Endothelial cell of umbilical vein (primary cell): Measurements from ENCODE around the gene SCGB1D1. TPM values are rescaled to one million over a fixed set of nuclear protein-coding genes. Genes with fewer than 3 reads are reported as not detected.

Experiments used
- BruUV-seq: library from RNA; stranded (reverse); fragments of 400-500 nt; replicated peaks from 2 replicates; lab custom pipeline; 2021; lab: Mats Ljungman, UMichigan
- CTCF ChIA-PET: fragments of 300-600, 350-600 bp; sonication (Branson Sonifier 250); formaldehyde crosslinking; loops from one replicate; lab custom pipeline; 2021; ENCODE audit warnings: antibody characterized with exemption, inconsistent platforms; lab: Charles Lee
- POLR2A ChIA-PET: fragments of 300-600, 350-600 bp; sonication (Branson Sonifier 250); formaldehyde crosslinking; loops from one replicate; lab custom pipeline; 2021; ENCODE audit warnings: antibody characterized with exemption, inconsistent platforms; lab: Charles Lee
- DNase-seq: peaks from one replicate; pipeline ENCODE4 v3.0.0-alpha.2; 2011; ENCODE audit warnings: low read depth, low spot score
- FAIRE-seq: peaks from 2 replicates; lab custom pipeline; 2011; peaks lifted over from hg19 to GRCh38; lab: Jason Lieb, UNC
- H2AFZ ChIP-seq: 2 replicates; pipeline ENCODE4 v1.6.0; 2012; ENCODE audit warnings: low read depth, low read length, control low read depth, inconsistent platforms
- H3K27ac ChIP-seq: 2 replicates; pipeline ENCODE4 v1.5.1; 2011; ENCODE audit warnings: low read depth, mild to moderate bottlenecking, control low read depth, low read length, moderate library complexity; ENCODE audit not compliant: insufficient read depth
- H3K27me3 ChIP-seq, 2 experiments: 2 replicates each; pipeline versions ENCODE4 v1.6.0 to v1.6.1; 2011; ENCODE audit warnings: low read length in 2 of 2, mixed read lengths in 1 of 2; ENCODE audit not compliant: control insufficient read depth in 2 of 2, insufficient read depth in 2 of 2
- H3K36me3 ChIP-seq, 2 experiments: 2 replicates in 1 of 2; 3 replicates in 1 of 2; pipeline ENCODE4 v1.5.1; 2011; ENCODE audit warnings: low read length in 2 of 2, mild to moderate bottlenecking in 1 of 2, moderate library complexity in 1 of 2; ENCODE audit not compliant: control insufficient read depth in 2 of 2, insufficient read depth in 2 of 2; ENCODE audit errors: extremely low read depth in 1 of 2
- H3K4me1 ChIP-seq: 3 replicates; pipeline ENCODE4 v1.5.1; 2011; ENCODE audit warnings: mild to moderate bottlenecking, low read length; ENCODE audit not compliant: control insufficient read depth, insufficient read depth; ENCODE audit errors: extremely low read depth
- H3K4me2 ChIP-seq: 2 replicates; pipeline ENCODE4 v1.6.1; 2011; ENCODE audit warnings: low read length, control low read depth, mixed read lengths; ENCODE audit not compliant: insufficient read depth
- H3K4me3 ChIP-seq, 3 experiments: fragments of 200-600 bp in 1 of 3; sonication (generic), shearing (Covaris generic) in 1 of 3; replicated peaks in 1 of 3; 2 replicates each; pipeline ENCODE4 v1.5.1; 2011 to 2016; ENCODE audit warnings: control low read depth in 3 of 3, low read length in 3 of 3, mild to moderate bottlenecking in 2 of 3, inconsistent platforms in 1 of 3, low read depth in 1 of 3, moderate library complexity in 1 of 3; ENCODE audit not compliant: insufficient read depth in 1 of 3
- H3K79me2 ChIP-seq: 2 replicates; pipeline ENCODE4 v1.6.0; 2012; ENCODE audit warnings: low read length, inconsistent platforms; ENCODE audit not compliant: control insufficient read depth, insufficient read depth
- H3K9ac ChIP-seq: replicated peaks from 2 replicates; pipeline ENCODE3; 2011; ENCODE audit warnings: low read length, control low read depth; ENCODE audit not compliant: insufficient read depth; ENCODE audit errors: extremely low read depth
- H3K9me1 ChIP-seq: replicated peaks from 3 replicates; pipeline ENCODE4 v1.6.0; 2011; ENCODE audit warnings: mild to moderate bottlenecking, low read length; ENCODE audit not compliant: control insufficient read depth, insufficient read depth; ENCODE audit errors: extremely low read depth
- H3K9me3 ChIP-seq: replicated peaks from 2 replicates; pipeline ENCODE4 v1.5.1; 2012; ENCODE audit warnings: low read length, inconsistent platforms; ENCODE audit not compliant: control insufficient read depth, insufficient read depth
- H4K20me1 ChIP-seq: replicated peaks from 2 replicates; pipeline ENCODE3; 2011; ENCODE audit warnings: mild to moderate bottlenecking, low read length; ENCODE audit not compliant: control insufficient read depth, insufficient read depth; ENCODE audit errors: extremely low read depth
- EZH2 ChIP-seq: IDR thresholded peaks from 2 replicates; pipeline ENCODE4 v1.6.1; 2012; ENCODE audit warnings: borderline replicate concordance, low read depth, mild to moderate bottlenecking, moderate library complexity, low read length, inconsistent platforms; ENCODE audit not compliant: severe bottlenecking
- FOS ChIP-seq: IDR thresholded peaks from 2 replicates; pipeline ENCODE4 v1.6.1; 2011; ENCODE audit warnings: mild to moderate bottlenecking, low read length, moderate library complexity, borderline replicate concordance; ENCODE audit not compliant: insufficient read depth
- GATA2 ChIP-seq: IDR thresholded peaks from 2 replicates; pipeline ENCODE4 v1.7.0; 2011; ENCODE audit warnings: low read depth, mild to moderate bottlenecking, moderate library complexity, mixed read lengths, low read length; ENCODE audit not compliant: insufficient read length, insufficient read depth
- JUN ChIP-seq: IDR thresholded peaks from 2 replicates; pipeline ENCODE4 v1.6.1; 2011; ENCODE audit warnings: borderline replicate concordance, low read depth; ENCODE audit not compliant: insufficient read length, insufficient read depth
- MYC ChIP-seq: IDR thresholded peaks from one replicate; pipeline ENCODE4 v1.6.1; 2011; ENCODE audit warnings: mild to moderate bottlenecking, low read depth, low read length
- POLR2A ChIP-seq: IDR thresholded peaks from 2 replicates; pipeline ENCODE4 v1.6.1; 2012; ENCODE audit warnings: low read depth, mild to moderate bottlenecking, control low read depth, low read length
- POLR2AphosphoS5 ChIP-seq: IDR thresholded peaks from 2 replicates; pipeline ENCODE4 v1.6.1; 2012; ENCODE audit warnings: low read depth, mild to moderate bottlenecking, control low read depth, low read length, moderate library complexity; ENCODE audit not compliant: insufficient read depth
- dilution Hi-C: fragments of 300-500 bp; cut with MboI; formaldehyde crosslinking; loops from one replicate; pipeline ENCODE4 v1.15.0; 2019; ENCODE audit warnings: low sequenced_read_pairs; ENCODE audit not compliant: extremely low pct_ligation_motif_present
- intact Hi-C: fragments of 100-400 bp; cut with micrococcal nuclease; formaldehyde crosslinking; loops from one replicate; pipeline ENCODE4 v1.10.0; 2022
- polyA plus RNA-seq, 4 experiments: library from polyadenylated mRNA; depleted of rRNA in 3 of 4; stranded (reverse) in 3 of 4; unstranded in 1 of 4; fragments of >200 nt; gene quantifications; 2 replicates each; pipeline versions ENCODE4 v1.2.1 to v1.2.3, GENCODE V29; 2011 to 2012; ENCODE audit warnings: missing spikeins in 1 of 4
- total RNA-seq: library from RNA; stranded (reverse); gene quantifications from 2 replicates; pipeline ENCODE4 v1.2.3, GENCODE V29; 2021
- TF ChIP-seq, protein P1 (sequence below), 2 donors: IDR thresholded peaks; 1 replicate in 1 of 2; 2 replicates in 1 of 2; pipeline ENCODE4 v1.5.1; 2011; ENCODE audit warnings: low read length in 2 of 2, mild to moderate bottlenecking in 2 of 2, moderate library complexity in 2 of 2, control low read depth in 1 of 2, inconsistent platforms in 1 of 2, low read depth in 1 of 2; ENCODE audit not compliant: insufficient read depth in 1 of 2; ENCODE audit errors: extremely low read depth in 1 of 2
- TF ChIP-seq, protein P2 (sequence below): IDR thresholded peaks from 2 replicates; pipeline ENCODE4 v1.6.1; 2011; ENCODE audit not compliant: insufficient read depth, insufficient read length

SCGB1D1 gene
- total and polyA plus RNA-seq, 2 donors (not counting 3 experiments of a cell fraction or from before 2014, with no cell fraction given): not detected

DNA sequence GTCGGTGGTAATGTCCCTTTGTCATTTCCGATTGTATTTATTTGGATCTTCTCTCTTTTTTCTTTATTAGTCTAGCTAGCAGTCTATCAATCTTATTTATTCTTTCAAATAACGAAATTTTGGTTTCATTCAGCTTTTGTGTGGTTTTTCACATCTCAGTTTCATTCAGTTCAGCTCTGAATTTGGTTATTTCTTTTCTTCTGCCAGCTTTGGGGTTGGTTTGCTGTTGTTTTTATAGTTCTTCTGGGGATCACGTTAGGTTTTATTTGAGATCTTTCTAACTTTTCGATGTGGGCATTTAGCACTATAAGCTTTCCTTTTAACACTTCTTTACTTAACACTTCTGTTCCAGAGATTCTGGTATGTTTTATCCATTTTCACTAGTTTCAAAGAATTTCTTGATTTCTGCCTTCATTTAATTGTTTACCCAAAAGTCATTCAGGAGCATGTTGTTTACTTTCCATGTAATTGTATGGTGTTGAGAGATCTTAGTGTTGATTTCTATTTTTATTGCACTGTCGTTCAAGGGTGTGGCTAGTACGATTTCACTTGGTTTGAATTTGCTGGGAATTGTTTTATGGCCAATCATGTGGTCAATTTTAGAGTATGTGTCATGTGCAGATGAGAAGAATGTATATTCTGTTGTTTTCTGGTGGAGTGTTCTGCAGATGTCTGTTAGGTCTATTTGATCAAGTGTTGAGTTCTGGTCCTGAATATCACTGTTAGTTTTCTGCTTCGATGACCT lies 7.7 kb upstream of the SCGB1D1 start:
- FAIRE-seq: no peak
- H3K36me3 ChIP-seq: no peaks in the 10 kb centered on the region
- H3K9me3 ChIP-seq: no peaks in the 10 kb centered on the region
- H3K4me3 ChIP-seq: no peak overlapping the region
- H4K20me1 ChIP-seq: no peaks in the 10 kb centered on the region
- dilution Hi-C loops: no loop called here
- H3K27me3 ChIP-seq: peaks cover 19 to 21% of the 10 kb centered on the region in 2 experiments
- ChIA-PET POLR2A (no interaction called here), CTCF (no interaction called here)
- BruUV-seq: no TSS peak
- H3K9ac ChIP-seq: no peak overlapping the region
- TF ChIP-seq, protein P1, sequence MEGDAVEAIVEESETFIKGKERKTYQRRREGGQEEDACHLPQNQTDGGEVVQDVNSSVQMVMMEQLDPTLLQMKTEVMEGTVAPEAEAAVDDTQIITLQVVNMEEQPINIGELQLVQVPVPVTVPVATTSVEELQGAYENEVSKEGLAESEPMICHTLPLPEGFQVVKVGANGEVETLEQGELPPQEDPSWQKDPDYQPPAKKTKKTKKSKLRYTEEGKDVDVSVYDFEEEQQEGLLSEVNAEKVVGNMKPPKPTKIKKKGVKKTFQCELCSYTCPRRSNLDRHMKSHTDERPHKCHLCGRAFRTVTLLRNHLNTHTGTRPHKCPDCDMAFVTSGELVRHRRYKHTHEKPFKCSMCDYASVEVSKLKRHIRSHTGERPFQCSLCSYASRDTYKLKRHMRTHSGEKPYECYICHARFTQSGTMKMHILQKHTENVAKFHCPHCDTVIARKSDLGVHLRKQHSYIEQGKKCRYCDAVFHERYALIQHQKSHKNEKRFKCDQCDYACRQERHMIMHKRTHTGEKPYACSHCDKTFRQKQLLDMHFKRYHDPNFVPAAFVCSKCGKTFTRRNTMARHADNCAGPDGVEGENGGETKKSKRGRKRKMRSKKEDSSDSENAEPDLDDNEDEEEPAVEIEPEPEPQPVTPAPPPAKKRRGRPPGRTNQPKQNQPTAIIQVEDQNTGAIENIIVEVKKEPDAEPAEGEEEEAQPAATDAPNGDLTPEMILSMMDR (IDR thresholded peaks at IDR 0.05; ENCODE audit: extremely low read depth in 1 of 2, insufficient read depth in 1 of 2, low read depth in 1 of 2, low read length in 2 of 2): no peak
- TF ChIP-seq FOS (no peak), POLR2A (no peak), EZH2 (no peak), JUN (no peak), MYC (no peak), GATA2 (no peak), POLR2AphosphoS5 (no peak)
- TF ChIP-seq, protein P2, sequence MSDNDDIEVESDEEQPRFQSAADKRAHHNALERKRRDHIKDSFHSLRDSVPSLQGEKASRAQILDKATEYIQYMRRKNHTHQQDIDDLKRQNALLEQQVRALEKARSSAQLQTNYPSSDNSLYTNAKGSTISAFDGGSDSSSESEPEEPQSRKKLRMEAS: no peak
- intact Hi-C loops: no loop called here
- H3K27ac ChIP-seq: no peak overlapping the region
- no peak for DNase-seq
- no peak overlapping the region for H2AFZ ChIP-seq
- H3K79me2 ChIP-seq: no peaks in the 10 kb centered on the region
- H3K4me2 ChIP-seq: no peak overlapping the region
- H3K4me1 ChIP-seq: no peaks in the 10 kb centered on the region
- no peaks in the 10 kb centered on the region for H3K9me1 ChIP-seq
